Sigmoid colon (tissue), 4 donors: Measurements from ENCODE around the gene MGRN1.

ENCODE experiments used
- EP300 ChIP-seq, 4 donors: sonication (generic); formaldehyde crosslinking; IDR thresholded peaks; one replicate each; pipeline ENCODE4 v1.6.1; 2017; ENCODE audit warnings: antibody characterized with exemption in 4 of 4
- POLR2A ChIP-seq, 2 donors: fragments of 450-650 bp; IDR thresholded peaks; one replicate each; pipeline ENCODE4 v1.6.1; 2016; ENCODE audit warnings: antibody characterized with exemption in 2 of 2, mild to moderate bottlenecking in 2 of 2, moderate library complexity in 2 of 2
- TF ChIP-seq, protein P1 (sequence below), 4 experiments: fragments of 450-650 bp in 3 of 4; fragments of 200-600 bp in 1 of 4; IDR thresholded peaks; one replicate each; pipeline ENCODE4 v1.5.1; 2016 to 2019; ENCODE audit warnings: antibody characterized with exemption in 4 of 4, mild to moderate bottlenecking in 3 of 4, moderate library complexity in 2 of 4

DNA sequence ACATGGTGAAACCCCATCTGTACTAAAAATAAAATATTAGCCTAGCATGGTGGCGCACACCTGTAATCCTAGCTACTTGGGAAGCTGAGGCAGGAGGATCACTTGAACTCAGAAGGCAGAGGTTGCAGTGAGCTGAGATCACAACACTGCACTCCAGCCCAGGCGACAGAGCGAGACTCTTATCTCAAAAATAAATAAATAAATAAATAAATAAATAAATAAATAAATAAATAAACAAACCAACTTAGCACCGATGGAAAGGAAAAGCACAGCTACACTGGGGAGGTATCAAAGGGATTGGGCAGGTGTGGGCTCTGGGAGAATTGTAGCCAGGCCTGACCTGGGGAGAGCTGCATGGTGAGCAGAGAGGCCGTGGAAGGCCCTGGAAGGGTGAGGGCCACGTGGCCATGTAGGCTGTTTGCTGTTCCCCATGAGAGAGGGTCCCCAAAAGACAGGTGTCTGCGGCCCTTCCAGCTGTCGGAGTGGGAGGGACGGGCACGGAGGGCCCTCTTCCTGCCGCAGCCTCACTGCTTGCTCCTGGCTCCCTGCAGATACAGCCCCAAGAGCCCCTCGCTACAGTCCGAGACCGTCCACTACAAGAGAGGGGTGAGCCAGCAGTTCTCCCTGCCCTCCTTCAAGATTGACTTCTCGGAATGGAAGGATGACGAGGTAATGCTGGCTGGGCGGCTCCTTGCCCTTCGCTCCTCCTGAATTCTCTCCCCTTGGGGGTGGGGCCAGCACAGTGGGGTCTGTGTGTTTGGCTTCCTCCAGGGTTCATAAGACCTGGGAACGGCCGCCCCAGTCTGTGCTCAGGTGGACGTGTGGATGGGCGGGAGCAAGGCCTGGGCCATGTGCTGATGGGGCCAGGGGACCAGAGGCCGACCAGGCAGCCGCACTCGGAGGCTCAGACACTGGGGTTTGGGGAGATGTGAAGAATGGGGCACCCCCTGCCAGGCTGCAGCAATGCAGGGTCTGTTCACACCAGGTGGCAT lies 32.4 kb downstream of the MGRN1 start:
- TF ChIP-seq, protein P1, sequence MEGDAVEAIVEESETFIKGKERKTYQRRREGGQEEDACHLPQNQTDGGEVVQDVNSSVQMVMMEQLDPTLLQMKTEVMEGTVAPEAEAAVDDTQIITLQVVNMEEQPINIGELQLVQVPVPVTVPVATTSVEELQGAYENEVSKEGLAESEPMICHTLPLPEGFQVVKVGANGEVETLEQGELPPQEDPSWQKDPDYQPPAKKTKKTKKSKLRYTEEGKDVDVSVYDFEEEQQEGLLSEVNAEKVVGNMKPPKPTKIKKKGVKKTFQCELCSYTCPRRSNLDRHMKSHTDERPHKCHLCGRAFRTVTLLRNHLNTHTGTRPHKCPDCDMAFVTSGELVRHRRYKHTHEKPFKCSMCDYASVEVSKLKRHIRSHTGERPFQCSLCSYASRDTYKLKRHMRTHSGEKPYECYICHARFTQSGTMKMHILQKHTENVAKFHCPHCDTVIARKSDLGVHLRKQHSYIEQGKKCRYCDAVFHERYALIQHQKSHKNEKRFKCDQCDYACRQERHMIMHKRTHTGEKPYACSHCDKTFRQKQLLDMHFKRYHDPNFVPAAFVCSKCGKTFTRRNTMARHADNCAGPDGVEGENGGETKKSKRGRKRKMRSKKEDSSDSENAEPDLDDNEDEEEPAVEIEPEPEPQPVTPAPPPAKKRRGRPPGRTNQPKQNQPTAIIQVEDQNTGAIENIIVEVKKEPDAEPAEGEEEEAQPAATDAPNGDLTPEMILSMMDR (IDR thresholded peaks at IDR 0.05), result no peak
- TF ChIP-seq EP300 (IDR thresholded peaks at IDR 0.05) (no peak), POLR2A (IDR thresholded peaks at IDR 0.05) (no peak)
